ENCODE data around the gene PHF14.

GRCh38 chr7:11182736-11183135 is 209.1 kb downstream of the PHF14 start:
- TF ChIP-seq CTCF (IDR thresholded peaks at IDR 0.05) (no peak), POLR2A (IDR thresholded peaks at IDR 0.05) (no peak), POLR2AphosphoS5 (IDR thresholded peaks at IDR 0.05) (no peak)
